ENCODE results near the gene MYO16. TPM values are rescaled to one million over a fixed set of nuclear protein-coding genes. Genes with fewer than 3 reads are reported as not detected.

MYO16 gene
- total RNA-seq, 4 donors from 2014 or later, result 0.53 TPM; not detected in 3

GRCh38 chr13:108775597-108775996 lies 146.2 kb downstream of the MYO16 start:
- no peaks in the 10 kb centered on the region for H3K4me1 ChIP-seq

GRCh38 chr13:108776650-108777049 lies 147.2 kb downstream of the MYO16 start:
- H3K36me3 ChIP-seq, result no peaks in the 10 kb centered on the region
- H3K27me3 ChIP-seq, result no peaks in the 10 kb centered on the region
- no peak overlapping the region for H3K27ac ChIP-seq
- no peak overlapping the region for H3K4me3 ChIP-seq
- no peaks in the 10 kb centered on the region for H3K9me3 ChIP-seq
- TF ChIP-seq CTCF (IDR thresholded peaks at IDR 0.05) (no peak), POLR2A (IDR thresholded peaks at IDR 0.05) (no peak)
- DNase-seq, result no peak
- H3K4me1 ChIP-seq, result no peaks in the 10 kb centered on the region

More at GRCh38 chr13:108775597-108775996, 146.2 kb downstream of the MYO16 start:
- Histone ChIP-seq H3K27me3 (no peaks in the 10 kb centered on the region), H3K36me3 (no peaks in the 10 kb centered on the region), H3K27ac (no peak overlapping the region), H3K4me3 (no peak overlapping the region), H3K9me3 (no peaks in the 10 kb centered on the region)
- TF ChIP-seq POLR2A (IDR thresholded peaks at IDR 0.05), result no peak
- TF ChIP-seq CTCF (IDR thresholded peaks at IDR 0.05), result no peak
- DNase-seq, result no peak

- Histone ChIP-seq H3K27me3 (no peaks in the 10 kb centered on the region), H3K4me3 (no peak overlapping the region), H3K27ac (no peak overlapping the region), H3K9me3 (no peaks in the 10 kb centered on the region), H3K36me3 (no peaks in the 10 kb centered on the region), H3K4me1 (no peaks in the 10 kb centered on the region)
- TF ChIP-seq POLR2A (IDR thresholded peaks at IDR 0.05) (no peak), CTCF (IDR thresholded peaks at IDR 0.05) (no peak)
- DNase-seq, result no peak
Measured at GRCh38 chr13:108777421-108778420, 148.3 kb downstream of the MYO16 start.

GRCh38 chr13:108779308-108779707 lies 149.9 kb downstream of the MYO16 start:
- Histone ChIP-seq H3K27me3 (no peaks in the 10 kb centered on the region), H3K36me3 (no peaks in the 10 kb centered on the region), H3K9me3 (no peaks in the 10 kb centered on the region), H3K27ac (no peak overlapping the region), H3K4me1 (no peaks in the 10 kb centered on the region), H3K4me3 (no peak overlapping the region)
- no peak for DNase-seq
- TF ChIP-seq CTCF (IDR thresholded peaks at IDR 0.05) (no peak), POLR2A (IDR thresholded peaks at IDR 0.05) (no peak)

GRCh38 chr13:108780706-108781105 lies 151.3 kb downstream of the MYO16 start:
- DNase-seq, result no peak
- Histone ChIP-seq H3K27me3 (no peaks in the 10 kb centered on the region), H3K4me3 (no peak overlapping the region), H3K9me3 (no peaks in the 10 kb centered on the region), H3K27ac (no peak overlapping the region), H3K4me1 (no peaks in the 10 kb centered on the region), H3K36me3 (no peaks in the 10 kb centered on the region)
- no peak for TF ChIP-seq CTCF (IDR thresholded peaks at IDR 0.05)
- TF ChIP-seq POLR2A (IDR thresholded peaks at IDR 0.05), result no peak
